Stimulated activated CD4-positive, alpha-beta T cell treated with anti-CD3 and anti-CD28 coated beads, Interleukin-15, amount 100 ng/mL, for 48 hours (primary cell): Measurements from ENCODE around the gene IRF3.

Source experiments
- DNase-seq, 2 donors: peaks; one replicate each; pipeline ENCODE4 v3.0.0-alpha.2; 2020; ENCODE audit warnings: low read depth in 2 of 2

IRF3 gene

GRCh38 chr19:49665351-49666119 lies at the start of gene IRF3, which contains the start of gene BCL2L12:
Gene IRF3 (minus strand): TSS chr19:49665857. CDS start chr19:49664838, 1,019 bp downstream.
Gene BCL2L12 (plus strand): TSS chr19:49665933. CDS start chr19:49666693, 760 bp downstream.
- peak; percentile 98 for DNase-seq

- no peak for DNase-seq
These were observed 47.7 kb upstream of the IRF3 start for GRCh38 chr19:49713236-49713845.

GRCh38 chr19:49712397-49712859 lies 46.8 kb upstream of the IRF3 start:
- no peak for DNase-seq

- DNase-seq: no peak
These were observed 44.8 kb upstream of the IRF3 start for GRCh38 chr19:49710372-49710951.

- no peak for DNase-seq
These were observed 40.3 kb upstream of the IRF3 start for GRCh38 chr19:49705919-49706318.

GRCh38 chr19:49704888-49705642 lies 39.4 kb upstream of the IRF3 start:
- no peak for DNase-seq

- no peak for DNase-seq
These were observed 35.7 kb upstream of the IRF3 start for GRCh38 chr19:49701271-49701786.

GRCh38 chr19:49700563-49700962 lies 34.9 kb upstream of the IRF3 start:
- DNase-seq: no peak

- DNase-seq: no peak
These were observed 33.7 kb upstream of the IRF3 start for GRCh38 chr19:49699364-49699763.

- DNase-seq: no peak
These were observed 31.2 kb upstream of the IRF3 start for GRCh38 chr19:49696865-49697264.

- no peak for DNase-seq
These were observed 30.5 kb upstream of the IRF3 start for GRCh38 chr19:49696115-49696514.

- no peak for DNase-seq
These were observed 26.5 kb upstream of the IRF3 start for GRCh38 chr19:49692147-49692506.

GRCh38 chr19:49691243-49692146 lies 25.8 kb upstream of the IRF3 start:
- DNase-seq: no peak

GRCh38 chr19:49690656-49691242 lies 25.1 kb upstream of the IRF3 start, which contains the start of gene CPT1C:
Gene CPT1C (plus strand): TSS chr19:49691116. CDS start chr19:49692253, 1,137 bp downstream.
- peak; percentile 55 for DNase-seq

GRCh38 chr19:49690079-49690655 lies 24.5 kb upstream of the IRF3 start:
- DNase-seq: no peak

GRCh38 chr19:49689133-49690078 lies 23.7 kb upstream of the IRF3 start, which contains the start of gene ADM5:
Gene ADM5 (plus strand): TSS chr19:49689594. CDS start chr19:49689838, 244 bp downstream.
- peak in 1 of 2 donors; percentile 26 for DNase-seq

- no peak for DNase-seq
These were observed 23.0 kb upstream of the IRF3 start for GRCh38 chr19:49688531-49689132.
